Neural crest cell (in vitro differentiated cells): Measurements from ENCODE around the gene ZNF385C. TPM values are rescaled to one million over a fixed set of nuclear protein-coding genes. Genes with fewer than 3 reads are reported as not detected.
A peak's percentile ranks its signal among the peaks of the same experiment; 100 is the strongest.

Experiments used
- DNase-seq: peaks from one replicate; pipeline ENCODE4 v3.0.0; 2021; ENCODE audit warnings: low read depth, mixed read lengths, low spot score
- H3K27ac Mint-ChIP-seq: one replicate; pipeline ENCODE4 v1.8.0; 2021; ENCODE audit warnings: mild to moderate bottlenecking, mixed read lengths; ENCODE audit not compliant: unreplicated experiment
- H3K27me3 Mint-ChIP-seq: 2 replicates; pipeline ENCODE4 v1.8.0; 2021; ENCODE audit warnings: low read depth, mild to moderate bottlenecking, mixed read lengths
- H3K36me3 Mint-ChIP-seq: 2 replicates; pipeline ENCODE4 v1.8.0; 2021; ENCODE audit warnings: low read depth, mild to moderate bottlenecking, mixed read lengths
- H3K4me1 Mint-ChIP-seq: 2 replicates; pipeline ENCODE4 v1.8.0; 2021; ENCODE audit warnings: mixed read lengths
- H3K4me3 Mint-ChIP-seq: one replicate; pipeline ENCODE4 v1.8.0; 2021; ENCODE audit warnings: mild to moderate bottlenecking, mixed read lengths
- H3K9me3 Mint-ChIP-seq: 2 replicates; pipeline ENCODE4 v1.8.0; 2021; ENCODE audit warnings: mixed read lengths
- total RNA-seq: library from RNA; stranded (reverse); gene quantifications from 2 replicates; pipeline ENCODE4 v1.2.1, GENCODE V29; 2021
- TF ChIP-seq, protein P1 (sequence below): fragments of 200-600 bp; sonication (generic); conservative IDR thresholded peaks from 2 replicates; pipeline ENCODE4 v1.5.0; 2021; ENCODE audit warnings: antibody characterized with exemption, mild to moderate bottlenecking

ZNF385C gene
- total RNA-seq, 1 donor from 2014 or later: 1.3 TPM

- TF ChIP-seq, protein P1, sequence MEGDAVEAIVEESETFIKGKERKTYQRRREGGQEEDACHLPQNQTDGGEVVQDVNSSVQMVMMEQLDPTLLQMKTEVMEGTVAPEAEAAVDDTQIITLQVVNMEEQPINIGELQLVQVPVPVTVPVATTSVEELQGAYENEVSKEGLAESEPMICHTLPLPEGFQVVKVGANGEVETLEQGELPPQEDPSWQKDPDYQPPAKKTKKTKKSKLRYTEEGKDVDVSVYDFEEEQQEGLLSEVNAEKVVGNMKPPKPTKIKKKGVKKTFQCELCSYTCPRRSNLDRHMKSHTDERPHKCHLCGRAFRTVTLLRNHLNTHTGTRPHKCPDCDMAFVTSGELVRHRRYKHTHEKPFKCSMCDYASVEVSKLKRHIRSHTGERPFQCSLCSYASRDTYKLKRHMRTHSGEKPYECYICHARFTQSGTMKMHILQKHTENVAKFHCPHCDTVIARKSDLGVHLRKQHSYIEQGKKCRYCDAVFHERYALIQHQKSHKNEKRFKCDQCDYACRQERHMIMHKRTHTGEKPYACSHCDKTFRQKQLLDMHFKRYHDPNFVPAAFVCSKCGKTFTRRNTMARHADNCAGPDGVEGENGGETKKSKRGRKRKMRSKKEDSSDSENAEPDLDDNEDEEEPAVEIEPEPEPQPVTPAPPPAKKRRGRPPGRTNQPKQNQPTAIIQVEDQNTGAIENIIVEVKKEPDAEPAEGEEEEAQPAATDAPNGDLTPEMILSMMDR: no peak
- Mint-ChIP-seq H3K9me3 (no peaks in the 10 kb centered on the region), H3K27ac (no peak overlapping the region), H3K36me3 (no peaks in the 10 kb centered on the region), H3K27me3 (peaks cover 52% of the 10 kb centered on the region), H3K4me3 (peak overlapping the region; percentile 68), H3K4me1 (peaks cover 27% of the 10 kb centered on the region)
- no peak for DNase-seq
These were observed 46.6 kb downstream of the ZNF385C start for GRCh38 chr17:42051645-42052044.

GRCh38 chr17:42051013-42051400 lies 47.3 kb downstream of the ZNF385C start:
- DNase-seq: no peak
- H3K27ac Mint-ChIP-seq: no peak overlapping the region
- H3K4me1 Mint-ChIP-seq: peaks cover 27% of the 10 kb centered on the region

GRCh38 chr17:42050393-42051012 lies 47.8 kb downstream of the ZNF385C start, which contains the start of gene C17orf113:
Gene C17orf113 (minus strand): TSS chr17:42050601. CDS start chr17:42043376, 7,225 bp downstream.
- Mint-ChIP-seq H3K27ac (peak within 1 kb of the TSS; percentile 92), H3K36me3 (no peaks in the 10 kb centered on the region), H3K4me1 (peaks cover 23% of the 10 kb centered on the region), H3K9me3 (no peaks in the 10 kb centered on the region), H3K4me3 (peak within 1 kb of the TSS; percentile 93), H3K27me3 (peaks cover 50% of the 10 kb centered on the region)
- TF ChIP-seq, protein P1: peak; percentile 51
- DNase-seq: peak; percentile 53

More at GRCh38 chr17:42051013-42051400, 47.3 kb downstream of the ZNF385C start:
- H3K36me3 Mint-ChIP-seq: no peaks in the 10 kb centered on the region
- peaks cover 52% of the 10 kb centered on the region for H3K27me3 Mint-ChIP-seq
- peak overlapping the region; percentile 85 for H3K4me3 Mint-ChIP-seq
- TF ChIP-seq, protein P1: no peak
- no peaks in the 10 kb centered on the region for H3K9me3 Mint-ChIP-seq

GRCh38 chr17:42049834-42050392 lies 48.4 kb downstream of the ZNF385C start:
- H3K9me3 Mint-ChIP-seq: no peaks in the 10 kb centered on the region
- H3K27me3 Mint-ChIP-seq: peaks cover 44% of the 10 kb centered on the region
- DNase-seq: no peak
- H3K36me3 Mint-ChIP-seq: no peaks in the 10 kb centered on the region
- peak overlapping the region; percentile 93 for H3K4me3 Mint-ChIP-seq
- peaks cover 17% of the 10 kb centered on the region for H3K4me1 Mint-ChIP-seq
- peak overlapping the region; percentile 92 for H3K27ac Mint-ChIP-seq
- TF ChIP-seq, protein P1: no peak

DNA sequence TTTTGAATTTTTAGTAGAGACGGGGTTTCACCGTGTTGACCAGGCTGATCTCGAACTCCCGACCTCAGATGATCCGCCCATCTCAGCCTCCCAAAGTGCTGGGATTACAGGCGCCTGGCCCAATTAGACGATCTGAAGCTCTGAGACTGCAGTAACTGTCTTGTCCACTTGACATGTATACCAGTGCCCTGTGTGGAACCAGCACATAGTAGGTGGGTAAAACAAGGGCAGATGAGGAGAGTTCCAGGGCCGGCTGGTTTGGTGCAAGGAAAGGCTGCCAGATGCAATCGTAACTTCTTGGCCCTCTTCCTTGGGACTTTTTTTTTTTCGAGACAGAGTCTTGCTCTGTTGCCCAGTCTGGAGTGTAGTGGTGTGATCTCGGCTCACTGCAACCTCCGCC lies 50.9 kb downstream of the ZNF385C start:
- DNase-seq: no peak
- peaks cover 16% of the 10 kb centered on the region for H3K4me1 Mint-ChIP-seq
- H3K4me3 Mint-ChIP-seq: no peak overlapping the region
- H3K27ac Mint-ChIP-seq: no peak overlapping the region
- H3K27me3 Mint-ChIP-seq: peaks cover 20% of the 10 kb centered on the region
- TF ChIP-seq, protein P1: no peak
- no peaks in the 10 kb centered on the region for H3K36me3 Mint-ChIP-seq
- H3K9me3 Mint-ChIP-seq: no peaks in the 10 kb centered on the region
